CD14-positive monocyte (primary cell): ENCODE results near the gene ENTHD1. TPM values are rescaled to one million over a fixed set of nuclear protein-coding genes. Genes with fewer than 3 reads are reported as not detected.

ENCODE experiments used
- DNase-seq, 3 donors: peaks; one replicate each; pipeline ENCODE4 v3.0.0-alpha.2; 2011 to 2022
- H2AFZ ChIP-seq: 2 replicates; pipeline ENCODE4 v1.6.0; 2012; ENCODE audit warnings: mild to moderate bottlenecking, low read depth, low read length, inconsistent platforms; ENCODE audit not compliant: insufficient read depth, poor library complexity, severe bottlenecking
- H3K27ac ChIP-seq, 2 donors: 1 replicate in 1 of 2; 2 replicates in 1 of 2; pipeline ENCODE4 v1.5.1; 2012 to 2013; ENCODE audit warnings: low read length in 2 of 2, control low read depth in 1 of 2, inconsistent platforms in 1 of 2, low read depth in 1 of 2, mild to moderate bottlenecking in 1 of 2
- H3K27me3 ChIP-seq, 2 donors: one replicate each; pipeline versions ENCODE4 v1.6.0 to v1.6.1; 2011 to 2013; ENCODE audit warnings: low read length in 2 of 2; ENCODE audit not compliant: control insufficient read depth in 2 of 2, insufficient read depth in 2 of 2
- H3K36me3 ChIP-seq, 2 donors: replicated peaks in 1 of 2; 1 replicate in 1 of 2; 2 replicates in 1 of 2; pipeline versions ENCODE4 v1.5.1 to v1.6.1; 2012 to 2013; ENCODE audit warnings: low read length in 2 of 2, control low read depth in 1 of 2, inconsistent platforms in 1 of 2, mild to moderate bottlenecking in 1 of 2; ENCODE audit not compliant: insufficient read depth in 2 of 2, control insufficient read depth in 1 of 2
- H3K4me1 ChIP-seq, 2 donors: 1 replicate in 1 of 2; 2 replicates in 1 of 2; pipeline versions ENCODE4 v1.5.1 to v1.6.1; 2012 to 2013; ENCODE audit warnings: low read length in 2 of 2, control low read depth in 1 of 2, inconsistent platforms in 1 of 2, mild to moderate bottlenecking in 1 of 2, moderate library complexity in 1 of 2; ENCODE audit not compliant: insufficient read depth in 2 of 2, control insufficient read depth in 1 of 2
- H3K4me2 ChIP-seq: replicated peaks from 2 replicates; pipeline ENCODE3; 2012; ENCODE audit warnings: low read length, moderate library complexity, mild to moderate bottlenecking; ENCODE audit not compliant: poor library complexity, severe bottlenecking; ENCODE audit errors: extremely low read depth
- H3K4me3 ChIP-seq, 3 experiments: fragments of 200-600 bp in 1 of 3; sonication (generic) in 1 of 3; replicated peaks in 1 of 3; 1 replicate in 2 of 3; 2 replicates in 1 of 3; pipeline ENCODE4 v1.5.1; 2011 to 2013; ENCODE audit warnings: low read length in 3 of 3, mild to moderate bottlenecking in 3 of 3, control low read depth in 2 of 3, low read depth in 2 of 3, inconsistent platforms in 1 of 3, moderate library complexity in 1 of 3
- H3K79me2 ChIP-seq: 2 replicates; pipeline ENCODE4 v1.6.0; 2012; ENCODE audit warnings: mild to moderate bottlenecking, control low read depth, inconsistent platforms, low read length, moderate library complexity; ENCODE audit not compliant: insufficient read depth
- H3K9ac ChIP-seq: 2 replicates; pipeline ENCODE4 v1.6.0; 2017; ENCODE audit warnings: low read length, mild to moderate bottlenecking; ENCODE audit not compliant: insufficient read depth, poor library complexity, severe bottlenecking
- H3K9me3 ChIP-seq, 2 donors: replicated peaks in 1 of 2; 1 replicate in 1 of 2; 2 replicates in 1 of 2; pipeline versions ENCODE4 v1.5.1 to v1.6.1; 2012 to 2013; ENCODE audit warnings: low read length in 2 of 2, control low read depth in 1 of 2; ENCODE audit not compliant: control insufficient read depth in 1 of 2, insufficient read depth in 1 of 2
- H4K20me1 ChIP-seq: 2 replicates; pipeline ENCODE4 v1.6.0; 2012; ENCODE audit warnings: mild to moderate bottlenecking, low read length, control low read depth, moderate library complexity; ENCODE audit not compliant: insufficient read depth
- H3K27ac Mint-ChIP-seq, 7 donors: one replicate each; pipeline ENCODE4 v1.8.0; 2020; ENCODE audit warnings: mild to moderate bottlenecking in 7 of 7, mixed read lengths in 7 of 7, moderate library complexity in 6 of 7, inconsistent platforms in 2 of 7
- H3K27me3 Mint-ChIP-seq, 3 donors: one replicate each; pipeline ENCODE4 v1.8.0; 2021 to 2022; ENCODE audit warnings: low read depth in 3 of 3, mild to moderate bottlenecking in 3 of 3, mixed read lengths in 3 of 3, moderate library complexity in 3 of 3, inconsistent platforms in 1 of 3
- H3K36me3 Mint-ChIP-seq, 2 donors: one replicate each; pipeline ENCODE4 v1.8.0; 2020; ENCODE audit warnings: mixed read lengths in 2 of 2, inconsistent platforms in 1 of 2, mild to moderate bottlenecking in 1 of 2
- H3K4me1 Mint-ChIP-seq: one replicate; pipeline ENCODE4 v1.8.0; 2020; ENCODE audit warnings: mild to moderate bottlenecking, mixed read lengths
- H3K4me3 Mint-ChIP-seq, 2 donors: one replicate each; pipeline ENCODE4 v1.8.0; 2020; ENCODE audit warnings: mild to moderate bottlenecking in 2 of 2, mixed read lengths in 2 of 2, moderate library complexity in 1 of 2
- H3K9me3 Mint-ChIP-seq, 7 donors: one replicate each; pipeline ENCODE4 v1.8.0; 2020 to 2022; ENCODE audit warnings: mixed read lengths in 7 of 7, mild to moderate bottlenecking in 6 of 7, moderate library complexity in 6 of 7, inconsistent platforms in 2 of 7
- WGBS: methylation state at CpG from one replicate; pipeline ENCODE4 v1.1.5; 2013; ENCODE audit warnings: missing lambda C conversion rate; ENCODE audit not compliant: insufficient coverage; 5-methylcytosine and 5-hydroxymethylcytosine counted together
- intact Hi-C, 2 donors: fragments of 100-400 bp; cut with micrococcal nuclease; formaldehyde crosslinking; loops; one replicate each; pipeline versions ENCODE4 v1.15.0 to v1.15.1; 2023
- polyA plus RNA-seq, 3 donors: library from polyadenylated mRNA; depleted of rRNA in 1 of 3; unstranded in 2 of 3; stranded (reverse) in 1 of 3; fragments of 300-500 nt in 2 of 3; fragments of >200 nt in 1 of 3; fragmentation: Illumina TruSeq in 2 of 3; gene quantifications; 1 replicate in 2 of 3; 2 replicates in 1 of 3; pipeline ENCODE4 v1.2.3, GENCODE V29; 2012 to 2021
- TF ChIP-seq, protein P1 (sequence below): fragments of 200-600 bp; IDR thresholded peaks from one replicate; pipeline ENCODE4 v1.8.0; 2022; ENCODE audit warnings: antibody characterized with exemption, mild to moderate bottlenecking

ENTHD1 gene
- polyA plus RNA-seq, 3 donors, result not detected

DNA sequence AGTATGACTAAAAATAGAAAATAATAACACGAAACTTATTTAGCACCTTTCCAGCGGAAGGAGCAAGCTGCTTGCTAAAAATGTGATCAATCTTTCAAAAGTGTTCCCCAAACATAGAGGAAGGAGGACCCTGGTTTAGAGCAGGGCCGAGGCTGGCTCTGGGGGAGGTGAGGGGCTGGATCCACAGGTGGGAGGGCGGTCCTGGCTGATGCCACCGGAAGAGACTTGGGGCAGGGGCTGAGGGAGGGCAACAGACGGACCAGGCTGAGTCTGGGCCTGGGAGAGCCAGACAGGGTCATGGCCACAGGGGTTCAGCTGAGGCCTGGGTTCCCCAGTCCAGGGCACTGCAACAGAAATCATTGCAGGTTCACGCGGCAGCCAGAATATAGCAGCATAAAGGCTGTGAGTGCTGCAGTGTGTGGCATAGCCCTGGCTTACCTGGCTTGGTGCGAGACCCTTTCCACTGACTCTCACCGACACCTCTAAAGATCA is 179.7 kb downstream of the ENTHD1 start:
- Mint-ChIP-seq H3K4me1 (no peaks in the 10 kb centered on the region), H3K27me3 (peaks cover 8 to 11% (median 9%) of the 10 kb centered on the region in 3 donors), H3K36me3 (no peaks in the 10 kb centered on the region), H3K9me3 (peaks cover 0 to 2% (median 0%) of the 10 kb centered on the region in 7 donors), H3K27ac (no peak overlapping the region), H3K4me3 (no peak overlapping the region)
- H3K4me3 ChIP-seq, result no peak overlapping the region
- H4K20me1 ChIP-seq, result no peaks in the 10 kb centered on the region
- DNase-seq, result no peak
- peaks cover 0 to 2% of the 10 kb centered on the region in 2 donors for H3K27me3 ChIP-seq
- no peak overlapping the region for H3K27ac ChIP-seq
- WGBS, result 96% methylated on average over 8 of the region's 10 CpGs
- intact Hi-C loops, result no loop called here
- no peak overlapping the region for H2AFZ ChIP-seq
- H3K4me1 ChIP-seq, result no peaks in the 10 kb centered on the region
- H3K9ac ChIP-seq, result no peak overlapping the region
- no peaks in the 10 kb centered on the region for H3K36me3 ChIP-seq
- no peaks in the 10 kb centered on the region for H3K9me3 ChIP-seq
- TF ChIP-seq, protein P1, sequence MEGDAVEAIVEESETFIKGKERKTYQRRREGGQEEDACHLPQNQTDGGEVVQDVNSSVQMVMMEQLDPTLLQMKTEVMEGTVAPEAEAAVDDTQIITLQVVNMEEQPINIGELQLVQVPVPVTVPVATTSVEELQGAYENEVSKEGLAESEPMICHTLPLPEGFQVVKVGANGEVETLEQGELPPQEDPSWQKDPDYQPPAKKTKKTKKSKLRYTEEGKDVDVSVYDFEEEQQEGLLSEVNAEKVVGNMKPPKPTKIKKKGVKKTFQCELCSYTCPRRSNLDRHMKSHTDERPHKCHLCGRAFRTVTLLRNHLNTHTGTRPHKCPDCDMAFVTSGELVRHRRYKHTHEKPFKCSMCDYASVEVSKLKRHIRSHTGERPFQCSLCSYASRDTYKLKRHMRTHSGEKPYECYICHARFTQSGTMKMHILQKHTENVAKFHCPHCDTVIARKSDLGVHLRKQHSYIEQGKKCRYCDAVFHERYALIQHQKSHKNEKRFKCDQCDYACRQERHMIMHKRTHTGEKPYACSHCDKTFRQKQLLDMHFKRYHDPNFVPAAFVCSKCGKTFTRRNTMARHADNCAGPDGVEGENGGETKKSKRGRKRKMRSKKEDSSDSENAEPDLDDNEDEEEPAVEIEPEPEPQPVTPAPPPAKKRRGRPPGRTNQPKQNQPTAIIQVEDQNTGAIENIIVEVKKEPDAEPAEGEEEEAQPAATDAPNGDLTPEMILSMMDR, result no peak
- H3K79me2 ChIP-seq, result no peaks in the 10 kb centered on the region
- no peak overlapping the region for H3K4me2 ChIP-seq

DNA sequence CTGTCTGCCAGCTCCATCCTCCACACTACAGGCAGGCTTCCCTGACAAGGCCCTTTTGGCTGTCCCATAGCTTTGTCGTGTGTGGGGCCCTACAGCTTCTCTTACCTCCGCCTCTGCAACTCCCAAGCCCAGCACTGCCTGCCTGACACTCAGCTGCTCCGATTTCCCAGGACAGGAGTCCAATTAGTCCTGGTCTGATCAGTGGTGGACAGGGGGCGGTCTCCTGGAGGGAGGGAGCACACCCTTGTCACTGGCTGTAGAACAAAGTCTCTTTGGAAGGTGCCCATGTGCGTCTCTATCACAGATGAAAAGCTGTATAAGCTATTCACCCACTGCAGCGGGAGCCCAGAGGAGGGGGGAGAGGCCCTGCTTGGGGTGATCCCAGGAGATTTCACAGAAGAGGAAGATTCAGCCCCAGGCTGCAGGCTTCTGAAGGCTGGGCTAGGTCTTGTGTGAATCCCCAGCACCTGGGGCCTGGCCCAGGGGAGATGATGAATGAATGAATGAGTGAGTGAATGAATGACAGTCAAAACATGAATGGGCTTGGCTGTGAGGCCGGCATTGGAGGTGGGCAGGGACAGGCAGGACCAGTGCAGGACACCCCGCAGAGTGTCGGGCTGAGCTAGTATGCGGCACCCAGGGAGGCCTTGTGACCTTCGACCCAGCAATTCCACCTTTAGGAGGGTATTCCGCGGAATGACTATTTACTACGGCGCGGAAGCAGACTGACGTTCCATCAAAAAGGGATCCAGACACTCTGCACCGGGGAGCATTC is 180.6 kb downstream of the ENTHD1 start:
- Histone ChIP-seq H3K4me3 (no peak overlapping the region), H3K27ac (no peak overlapping the region), H3K9me3 (no peaks in the 10 kb centered on the region), H3K27me3 (peaks cover 0 to 2% of the 10 kb centered on the region in 2 donors), H3K4me1 (no peaks in the 10 kb centered on the region), H3K4me2 (no peak overlapping the region), H3K79me2 (no peaks in the 10 kb centered on the region), H3K36me3 (no peaks in the 10 kb centered on the region), H2AFZ (no peak overlapping the region), H4K20me1 (no peaks in the 10 kb centered on the region), H3K9ac (no peak overlapping the region)
- H3K4me3 Mint-ChIP-seq, result no peak overlapping the region
- H3K36me3 Mint-ChIP-seq, result no peaks in the 10 kb centered on the region
- 87% methylated on average over 16 of the region's 18 CpGs for WGBS
- H3K9me3 Mint-ChIP-seq, result peaks cover 0 to 2% (median 0%) of the 10 kb centered on the region in 7 donors
- intact Hi-C loops, result no loop called here
- TF ChIP-seq, protein P1, result no peak
- H3K27ac Mint-ChIP-seq, result no peak overlapping the region
- DNase-seq, result no peak
- no peaks in the 10 kb centered on the region for H3K4me1 Mint-ChIP-seq
- H3K27me3 Mint-ChIP-seq, result peaks cover 8 to 9% (median 8%) of the 10 kb centered on the region in 3 donors
